ENCODE results near the gene ZYG11B. TPM values are rescaled to one million over a fixed set of nuclear protein-coding genes. Genes with fewer than 3 reads are reported as not detected.
"Not testable (repeated sequence)": the region's sequence is repeated elsewhere in the genome, so short reads cannot be mapped to it uniquely, and the experiment has no call there.

ZYG11B gene
- total and polyA plus RNA-seq, 2 donors (not counting 3 experiments of a cell fraction or from before 2014, with no cell fraction given): 8.2 to 27.2 TPM

DNA sequence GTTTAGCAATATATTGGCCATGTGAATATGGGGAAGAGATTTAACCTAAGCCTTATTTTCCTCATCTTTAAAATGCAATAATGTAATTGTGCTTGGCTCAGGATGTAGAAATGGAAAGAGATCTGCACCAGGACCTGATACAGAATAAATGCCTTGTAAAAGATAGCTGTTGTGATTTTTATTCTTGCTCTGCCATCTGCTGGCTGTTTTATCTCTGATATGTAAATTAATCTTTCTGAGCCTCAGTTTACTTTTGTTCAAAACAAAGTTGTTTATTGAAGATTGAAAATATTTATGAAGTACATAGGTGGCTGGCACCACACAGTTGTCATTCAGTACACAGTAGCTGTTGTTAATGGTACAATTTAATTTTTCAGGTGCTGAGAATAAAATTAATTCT lies 21.9 kb downstream of the ZYG11B start:
- FAIRE-seq: no peak
- Histone ChIP-seq H3K79me2 (ENCODE audit: control insufficient read depth, insufficient read depth, low read length) (peaks cover 10% of the 10 kb centered on the region), H3K9me1 (replicated peaks; ENCODE audit: control insufficient read depth, extremely low read depth, insufficient read depth, low read length) (no peaks in the 10 kb centered on the region), H3K4me1 (ENCODE audit: control insufficient read depth, extremely low read depth, insufficient read depth, low read length) (peaks cover 15% of the 10 kb centered on the region), H3K27ac (ENCODE audit: insufficient read depth, low read depth, low read length) (no peak overlapping the region), H3K4me3 (replicated peaks in 1 of 3; ENCODE audit: insufficient read depth in 1 of 3, low read depth in 1 of 3, low read length in 3 of 3) (no peak overlapping the region), H3K27me3 (ENCODE audit: control insufficient read depth in 2 of 2, insufficient read depth in 2 of 2, low read length in 2 of 2) (no peaks in the 10 kb centered on the region), H2AFZ (ENCODE audit: low read depth, low read length) (no peak overlapping the region), H4K20me1 (replicated peaks; ENCODE audit: control insufficient read depth, extremely low read depth, insufficient read depth, low read length) (no peaks in the 10 kb centered on the region), H3K9me3 (replicated peaks; ENCODE audit: control insufficient read depth, insufficient read depth, low read length) (no peaks in the 10 kb centered on the region), H3K36me3 (ENCODE audit: control insufficient read depth in 2 of 2, extremely low read depth in 1 of 2, insufficient read depth in 2 of 2, low read length in 2 of 2) (no peaks in the 10 kb centered on the region), H3K4me2 (ENCODE audit: insufficient read depth, low read length) (no peak overlapping the region), H3K9ac (replicated peaks; ENCODE audit: extremely low read depth, insufficient read depth, low read length) (no peak overlapping the region)
- ChIA-PET CTCF (interaction anchor here (0.6 to 1.9 kb wide), 8 partner anchors 10 to 62 kb away, joined by 3 to 6 read pairs (median 4); partner anchors contain the start of gene ZYG11B), POLR2A (no interaction called here)
- no TSS peak for BruUV-seq (replicated peaks)
- intact Hi-C loops (cut with micrococcal nuclease): no loop called here
- dilution Hi-C loops (cut with MboI; ENCODE audit: extremely low pct_ligation_motif_present, low sequenced_read_pairs): no loop called here
- TF ChIP-seq POLR2AphosphoS5 (IDR thresholded peaks at IDR 0.05; ENCODE audit: insufficient read depth, low read depth, low read length) (no peak), GATA2 (IDR thresholded peaks at IDR 0.05; ENCODE audit: insufficient read depth, insufficient read length, low read depth, low read length) (no peak), FOS (IDR thresholded peaks at IDR 0.05; ENCODE audit: borderline replicate concordance, insufficient read depth, low read length) (no peak)
- TF ChIP-seq, protein P1, sequence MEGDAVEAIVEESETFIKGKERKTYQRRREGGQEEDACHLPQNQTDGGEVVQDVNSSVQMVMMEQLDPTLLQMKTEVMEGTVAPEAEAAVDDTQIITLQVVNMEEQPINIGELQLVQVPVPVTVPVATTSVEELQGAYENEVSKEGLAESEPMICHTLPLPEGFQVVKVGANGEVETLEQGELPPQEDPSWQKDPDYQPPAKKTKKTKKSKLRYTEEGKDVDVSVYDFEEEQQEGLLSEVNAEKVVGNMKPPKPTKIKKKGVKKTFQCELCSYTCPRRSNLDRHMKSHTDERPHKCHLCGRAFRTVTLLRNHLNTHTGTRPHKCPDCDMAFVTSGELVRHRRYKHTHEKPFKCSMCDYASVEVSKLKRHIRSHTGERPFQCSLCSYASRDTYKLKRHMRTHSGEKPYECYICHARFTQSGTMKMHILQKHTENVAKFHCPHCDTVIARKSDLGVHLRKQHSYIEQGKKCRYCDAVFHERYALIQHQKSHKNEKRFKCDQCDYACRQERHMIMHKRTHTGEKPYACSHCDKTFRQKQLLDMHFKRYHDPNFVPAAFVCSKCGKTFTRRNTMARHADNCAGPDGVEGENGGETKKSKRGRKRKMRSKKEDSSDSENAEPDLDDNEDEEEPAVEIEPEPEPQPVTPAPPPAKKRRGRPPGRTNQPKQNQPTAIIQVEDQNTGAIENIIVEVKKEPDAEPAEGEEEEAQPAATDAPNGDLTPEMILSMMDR (IDR thresholded peaks at IDR 0.05; ENCODE audit: extremely low read depth in 1 of 2, insufficient read depth in 1 of 2, low read depth in 1 of 2, low read length in 2 of 2): no peak
- no peak for DNase-seq (ENCODE audit: low read depth, low spot score)

DNA sequence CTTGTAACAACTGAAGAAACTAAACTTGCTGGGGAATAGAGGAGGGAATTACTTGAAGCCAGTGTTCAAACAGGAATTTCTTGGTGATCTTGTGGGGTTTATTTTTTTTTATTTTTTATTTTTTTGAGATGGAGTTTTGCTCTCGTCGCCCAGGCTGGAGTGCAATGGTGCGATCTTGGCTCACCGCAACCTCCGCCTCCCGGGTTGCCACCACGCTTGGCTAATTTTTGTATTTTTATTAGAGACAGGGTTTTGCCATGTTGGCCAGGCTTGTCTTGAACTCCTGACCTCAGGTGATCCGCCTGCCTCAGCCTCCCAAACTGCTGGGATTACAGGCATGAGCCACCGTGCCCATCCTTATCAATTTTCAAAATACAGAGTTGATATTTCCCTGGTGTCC lies 23.2 kb downstream of the ZYG11B start:
- H2AFZ ChIP-seq (ENCODE audit: low read depth, low read length); H3K36me3 ChIP-seq (ENCODE audit: control insufficient read depth in 2 of 2, extremely low read depth in 1 of 2, insufficient read depth in 2 of 2, low read length in 2 of 2); DNase-seq (ENCODE audit: low read depth, low spot score); dilution Hi-C loops (cut with MboI; ENCODE audit: extremely low pct_ligation_motif_present, low sequenced_read_pairs); H3K9me3 ChIP-seq (replicated peaks; ENCODE audit: control insufficient read depth, insufficient read depth, low read length); POLR2A ChIA-PET; H4K20me1 ChIP-seq (replicated peaks; ENCODE audit: control insufficient read depth, extremely low read depth, insufficient read depth, low read length); CTCF ChIA-PET; intact Hi-C loops (cut with micrococcal nuclease); BruUV-seq (replicated peaks); H3K9me1 ChIP-seq (replicated peaks; ENCODE audit: control insufficient read depth, extremely low read depth, insufficient read depth, low read length); FAIRE-seq; H3K27ac ChIP-seq (ENCODE audit: insufficient read depth, low read depth, low read length); H3K4me2 ChIP-seq (ENCODE audit: insufficient read depth, low read length); H3K79me2 ChIP-seq (ENCODE audit: control insufficient read depth, insufficient read depth, low read length); H3K27me3 ChIP-seq (ENCODE audit: control insufficient read depth in 2 of 2, insufficient read depth in 2 of 2, low read length in 2 of 2); H3K9ac ChIP-seq (replicated peaks; ENCODE audit: extremely low read depth, insufficient read depth, low read length); H3K4me3 ChIP-seq (replicated peaks in 1 of 3; ENCODE audit: insufficient read depth in 1 of 3, low read depth in 1 of 3, low read length in 3 of 3): not testable (repeated sequence)
- H3K4me1 ChIP-seq (ENCODE audit: control insufficient read depth, extremely low read depth, insufficient read depth, low read length): peaks cover 15% of the 10 kb centered on the region

DNA sequence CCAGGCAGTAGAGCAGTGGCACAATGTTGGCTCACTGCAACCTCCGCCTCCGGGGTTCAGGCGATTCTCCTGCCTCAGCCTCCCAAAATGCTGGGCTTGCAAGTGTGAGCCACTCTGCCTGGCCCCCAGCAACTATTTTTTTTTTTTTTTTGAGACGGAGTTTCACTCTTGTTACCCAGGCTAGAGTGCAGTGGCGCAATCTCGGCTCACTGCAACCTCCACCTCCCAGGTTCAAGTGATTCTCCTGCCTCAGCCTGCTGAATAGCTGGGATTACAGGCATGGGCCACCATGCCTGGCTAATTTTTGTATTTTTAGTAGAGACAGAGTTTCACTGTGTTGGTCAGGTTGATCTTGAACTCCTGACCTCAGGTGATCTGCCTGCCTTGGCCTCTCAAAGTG lies 23.9 kb downstream of the ZYG11B start:
- CTCF ChIA-PET: interaction anchor here (0.8 kb wide), 1 partner anchor 24 kb away, joined by 3 read pairs; the partner anchor contains the start of gene ZYG11B

More for the DNA sequence above, 23.9 kb downstream of the ZYG11B start:
- BruUV-seq (replicated peaks); dilution Hi-C loops (cut with MboI; ENCODE audit: extremely low pct_ligation_motif_present, low sequenced_read_pairs); POLR2A ChIA-PET; H2AFZ ChIP-seq (ENCODE audit: low read depth, low read length); H3K4me3 ChIP-seq (replicated peaks in 1 of 3; ENCODE audit: insufficient read depth in 1 of 3, low read depth in 1 of 3, low read length in 3 of 3); H3K27me3 ChIP-seq (ENCODE audit: control insufficient read depth in 2 of 2, insufficient read depth in 2 of 2, low read length in 2 of 2); H3K79me2 ChIP-seq (ENCODE audit: control insufficient read depth, insufficient read depth, low read length); H3K9me1 ChIP-seq (replicated peaks; ENCODE audit: control insufficient read depth, extremely low read depth, insufficient read depth, low read length); intact Hi-C loops (cut with micrococcal nuclease); H3K4me2 ChIP-seq (ENCODE audit: insufficient read depth, low read length); FAIRE-seq; H3K9ac ChIP-seq (replicated peaks; ENCODE audit: extremely low read depth, insufficient read depth, low read length); H3K27ac ChIP-seq (ENCODE audit: insufficient read depth, low read depth, low read length); DNase-seq (ENCODE audit: low read depth, low spot score); H3K9me3 ChIP-seq (replicated peaks; ENCODE audit: control insufficient read depth, insufficient read depth, low read length); H3K36me3 ChIP-seq (ENCODE audit: control insufficient read depth in 2 of 2, extremely low read depth in 1 of 2, insufficient read depth in 2 of 2, low read length in 2 of 2); H4K20me1 ChIP-seq (replicated peaks; ENCODE audit: control insufficient read depth, extremely low read depth, insufficient read depth, low read length): not testable (repeated sequence)
- H3K4me1 ChIP-seq (ENCODE audit: control insufficient read depth, extremely low read depth, insufficient read depth, low read length): peaks cover 15% of the 10 kb centered on the region
